Hematopoietic multipotent progenitor cell treated with erythropoietin and hydrocortisone succinate and interleukin-3 and kit ligand, for 4 days (in vitro differentiated cells): ENCODE measurements around the gene QTRT2.

Source experiments
- DNase-seq: peaks from one replicate; pipeline ENCODE4 v3.0.0-alpha.2; 2015

QTRT2 gene

GRCh38 chr3:114127517-114127916 is 71.0 kb downstream of the QTRT2 start:
- no peak for DNase-seq

- DNase-seq = no peak
These were observed 71.7 kb downstream of the QTRT2 start for GRCh38 chr3:114128231-114128630.

- DNase-seq = no peak
These were observed 72.3 kb downstream of the QTRT2 start for GRCh38 chr3:114128826-114129225.

- no peak for DNase-seq
These were observed 76.0 kb downstream of the QTRT2 start for GRCh38 chr3:114132500-114132899.

- DNase-seq = no peak
These were observed 77.4 kb downstream of the QTRT2 start for GRCh38 chr3:114133947-114134346.
